ENCODE results near the gene TENT5C. TPM values are rescaled to one million over a fixed set of nuclear protein-coding genes. Genes with fewer than 3 reads are reported as not detected.

Gene TENT5C
- total RNA-seq, 1 experiment from 2014 or later, result 19.8 TPM

DNA sequence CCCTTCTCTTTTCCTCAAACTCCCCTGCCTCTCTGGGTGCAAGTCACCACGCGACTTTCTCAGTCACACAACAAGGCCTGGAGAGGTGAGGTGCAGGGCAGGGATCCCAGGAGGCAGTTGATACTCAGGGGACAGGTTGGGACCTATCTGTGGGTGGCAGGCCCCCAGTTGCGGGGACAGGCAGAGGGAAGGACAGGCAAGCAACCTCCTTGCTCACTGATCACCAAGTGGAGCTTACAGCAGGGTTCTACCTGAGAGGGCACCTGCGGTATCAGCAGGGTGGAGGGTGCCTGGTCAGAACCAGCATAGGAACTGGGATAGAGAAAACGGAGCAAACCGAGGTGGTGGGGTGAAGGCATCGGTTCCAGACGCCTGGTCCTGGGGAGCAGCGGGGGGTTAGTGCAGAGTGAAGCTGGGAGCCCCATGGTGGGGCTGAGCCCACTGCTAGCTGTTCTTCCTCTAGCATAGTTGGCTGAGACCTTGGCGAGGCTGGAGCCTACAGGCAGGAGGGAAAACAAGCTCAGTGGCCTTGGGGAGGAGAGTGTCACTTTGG, 24.4 kb upstream of the TENT5C start:
- Mint-ChIP-seq H3K9me3 (ENCODE audit: unreplicated experiment) (no peaks in the 10 kb centered on the region), H3K4me3 (ENCODE audit: unreplicated experiment) (no peak overlapping the region), H3K27me3 (ENCODE audit: insufficient read depth, unreplicated experiment) (no peaks in the 10 kb centered on the region), H3K36me3 (ENCODE audit: insufficient read depth, unreplicated experiment) (no peaks in the 10 kb centered on the region), H3K27ac (ENCODE audit: unreplicated experiment) (no peak overlapping the region), H3K4me1 (ENCODE audit: low read depth, unreplicated experiment) (no peaks in the 10 kb centered on the region)
- intact Hi-C loops (cut with micrococcal nuclease; ENCODE audit: unreplicated experiment), result no loop called here
- no peaks in the 10 kb centered on the region for H3K9me3 ChIP-seq
- H3K4me1 ChIP-seq, result no peaks in the 10 kb centered on the region
- no TSS peak for BruUV-seq (replicated peaks)
- TF ChIP-seq, protein P1, sequence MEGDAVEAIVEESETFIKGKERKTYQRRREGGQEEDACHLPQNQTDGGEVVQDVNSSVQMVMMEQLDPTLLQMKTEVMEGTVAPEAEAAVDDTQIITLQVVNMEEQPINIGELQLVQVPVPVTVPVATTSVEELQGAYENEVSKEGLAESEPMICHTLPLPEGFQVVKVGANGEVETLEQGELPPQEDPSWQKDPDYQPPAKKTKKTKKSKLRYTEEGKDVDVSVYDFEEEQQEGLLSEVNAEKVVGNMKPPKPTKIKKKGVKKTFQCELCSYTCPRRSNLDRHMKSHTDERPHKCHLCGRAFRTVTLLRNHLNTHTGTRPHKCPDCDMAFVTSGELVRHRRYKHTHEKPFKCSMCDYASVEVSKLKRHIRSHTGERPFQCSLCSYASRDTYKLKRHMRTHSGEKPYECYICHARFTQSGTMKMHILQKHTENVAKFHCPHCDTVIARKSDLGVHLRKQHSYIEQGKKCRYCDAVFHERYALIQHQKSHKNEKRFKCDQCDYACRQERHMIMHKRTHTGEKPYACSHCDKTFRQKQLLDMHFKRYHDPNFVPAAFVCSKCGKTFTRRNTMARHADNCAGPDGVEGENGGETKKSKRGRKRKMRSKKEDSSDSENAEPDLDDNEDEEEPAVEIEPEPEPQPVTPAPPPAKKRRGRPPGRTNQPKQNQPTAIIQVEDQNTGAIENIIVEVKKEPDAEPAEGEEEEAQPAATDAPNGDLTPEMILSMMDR (IDR thresholded peaks at IDR 0.05; ENCODE audit: insufficient read depth in 1 of 2, low read depth in 1 of 2, low read length in 1 of 2, severe bottlenecking in 1 of 2, unreplicated experiment in 1 of 2), result no peak
- DNase-seq, result no peak
- H3K4me3 ChIP-seq (ENCODE audit: low read depth, low read length), result no peak overlapping the region
- POLR2A ChIA-PET, result no interaction called here
- H3K36me3 ChIP-seq (ENCODE audit: control insufficient read depth, insufficient read depth, low read length), result no peaks in the 10 kb centered on the region
- CTCF ChIA-PET, result no interaction called here
- no peaks in the 10 kb centered on the region for H3K27me3 ChIP-seq (replicated peaks; ENCODE audit: control insufficient read depth, insufficient read depth, low read length)

GRCh38 chr1:117582451-117582850, 23.4 kb upstream of the TENT5C start:
- H3K36me3 ChIP-seq (ENCODE audit: control insufficient read depth, insufficient read depth, low read length), result no peaks in the 10 kb centered on the region
- no peaks in the 10 kb centered on the region for H3K36me3 Mint-ChIP-seq (ENCODE audit: insufficient read depth, unreplicated experiment)
- H3K9me3 ChIP-seq, result no peaks in the 10 kb centered on the region
- no peak overlapping the region for H3K4me3 Mint-ChIP-seq (ENCODE audit: unreplicated experiment)
- H3K27ac Mint-ChIP-seq (ENCODE audit: unreplicated experiment), result no peak overlapping the region
- DNase-seq, result no peak
- H3K4me1 ChIP-seq, result no peaks in the 10 kb centered on the region
- H3K4me3 ChIP-seq (ENCODE audit: low read depth, low read length), result no peak overlapping the region
- H3K4me1 Mint-ChIP-seq (ENCODE audit: low read depth, unreplicated experiment), result no peaks in the 10 kb centered on the region
- H3K27me3 ChIP-seq (replicated peaks; ENCODE audit: control insufficient read depth, insufficient read depth, low read length), result no peaks in the 10 kb centered on the region
- H3K9me3 Mint-ChIP-seq (ENCODE audit: unreplicated experiment), result no peaks in the 10 kb centered on the region
- POLR2A ChIA-PET, result no interaction called here
- H3K27me3 Mint-ChIP-seq (ENCODE audit: insufficient read depth, unreplicated experiment), result no peaks in the 10 kb centered on the region
- CTCF ChIA-PET, result no interaction called here
- no TSS peak for BruUV-seq (replicated peaks)
- TF ChIP-seq, protein P1 (IDR thresholded peaks at IDR 0.05; ENCODE audit: insufficient read depth in 1 of 2, low read depth in 1 of 2, low read length in 1 of 2, severe bottlenecking in 1 of 2, unreplicated experiment in 1 of 2), result no peak
- intact Hi-C loops (cut with micrococcal nuclease; ENCODE audit: unreplicated experiment), result no loop called here

DNA sequence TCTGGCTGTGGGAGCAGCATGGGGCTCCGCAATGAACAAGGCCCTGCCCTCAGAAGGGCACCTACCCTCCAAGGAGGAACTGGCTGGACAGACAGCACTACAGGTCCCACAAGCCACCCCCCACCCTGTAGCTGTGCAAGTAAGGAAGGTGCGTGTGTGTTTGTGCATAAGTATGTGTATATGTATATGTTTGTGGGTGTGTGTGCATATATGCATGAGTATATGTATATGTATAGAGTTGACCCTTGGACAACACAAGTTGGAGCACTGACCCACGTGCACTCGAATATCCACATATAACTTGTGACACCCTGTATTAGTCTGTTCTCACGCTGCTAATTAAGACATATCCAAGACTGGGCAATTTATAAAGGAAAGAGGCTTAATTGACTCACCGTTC, 22.6 kb upstream of the TENT5C start:
- Histone ChIP-seq H3K9me3 (no peaks in the 10 kb centered on the region), H3K4me1 (no peaks in the 10 kb centered on the region), H3K36me3 (ENCODE audit: control insufficient read depth, insufficient read depth, low read length) (no peaks in the 10 kb centered on the region), H3K4me3 (ENCODE audit: low read depth, low read length) (no peak overlapping the region), H3K27me3 (replicated peaks; ENCODE audit: control insufficient read depth, insufficient read depth, low read length) (no peaks in the 10 kb centered on the region)
- intact Hi-C loops (cut with micrococcal nuclease; ENCODE audit: unreplicated experiment), result no loop called here
- Mint-ChIP-seq H3K4me1 (ENCODE audit: low read depth, unreplicated experiment) (no peaks in the 10 kb centered on the region), H3K4me3 (ENCODE audit: unreplicated experiment) (no peak overlapping the region), H3K36me3 (ENCODE audit: insufficient read depth, unreplicated experiment) (no peaks in the 10 kb centered on the region), H3K27me3 (ENCODE audit: insufficient read depth, unreplicated experiment) (no peaks in the 10 kb centered on the region), H3K27ac (ENCODE audit: unreplicated experiment) (no peak overlapping the region), H3K9me3 (ENCODE audit: unreplicated experiment) (no peaks in the 10 kb centered on the region)
- CTCF ChIA-PET, result no interaction called here
- POLR2A ChIA-PET, result no interaction called here
- TF ChIP-seq, protein P1 (IDR thresholded peaks at IDR 0.05; ENCODE audit: insufficient read depth in 1 of 2, low read depth in 1 of 2, low read length in 1 of 2, severe bottlenecking in 1 of 2, unreplicated experiment in 1 of 2), result no peak
- no peak for DNase-seq
- no TSS peak for BruUV-seq (replicated peaks)

All from Caco-2 (cell line).